Parathyroid adenoma (tissue), 2 donors: Measurements from ENCODE around the gene NHSL2.

Experiments used
- H2AFZ ChIP-seq: fragments of 300-600 bp; sonication (generic); one replicate; pipeline ENCODE4 v1.7.0; 2017; ENCODE audit warnings: antibody characterized with exemption, mild to moderate bottlenecking
- H3K27ac ChIP-seq: fragments of 300-600 bp; sonication (generic); one replicate; pipeline ENCODE4 v1.7.0; 2017
- H3K27me3 ChIP-seq: fragments of 300-600 bp; sonication (generic); one replicate; pipeline ENCODE4 v1.7.0; 2017; ENCODE audit warnings: low read length; ENCODE audit not compliant: control insufficient read depth, insufficient read depth
- H3K36me3 ChIP-seq: fragments of 300-600 bp; sonication (generic); one replicate; pipeline ENCODE4 v1.7.0; 2017; ENCODE audit warnings: low read length; ENCODE audit not compliant: control insufficient read depth, insufficient read depth
- H3K4me1 ChIP-seq: fragments of 300-600 bp; sonication (generic); one replicate; pipeline ENCODE4 v1.7.0; 2017; ENCODE audit warnings: control low read depth
- H3K4me2 ChIP-seq: fragments of 300-600 bp; sonication (generic); one replicate; pipeline ENCODE4 v1.7.0; 2017; ENCODE audit warnings: low read length
- H3K4me3 ChIP-seq: fragments of 300-600 bp; sonication (generic); one replicate; pipeline ENCODE4 v1.7.0; 2017; ENCODE audit warnings: low read depth, low read length
- H3K79me2 ChIP-seq: fragments of 300-600 bp; sonication (generic); one replicate; pipeline ENCODE4 v1.7.0; 2017; ENCODE audit warnings: control low read depth
- H3K9ac ChIP-seq: fragments of 300-600 bp; sonication (generic); one replicate; pipeline ENCODE4 v1.7.0; 2017; ENCODE audit warnings: mild to moderate bottlenecking
- H3K9me3 ChIP-seq: fragments of 300-600 bp; sonication (generic); one replicate; pipeline ENCODE4 v1.7.0; 2017; ENCODE audit warnings: low read length; ENCODE audit not compliant: control insufficient read depth
- CTCF ChIP-seq: fragments of 300-600 bp; sonication (generic); IDR thresholded peaks from one replicate; pipeline ENCODE4 v1.7.0; 2017; ENCODE audit warnings: antibody characterized with exemption, mild to moderate bottlenecking
- donor health status: primary hyperparathyroidism.

NHSL2 gene

DNA sequence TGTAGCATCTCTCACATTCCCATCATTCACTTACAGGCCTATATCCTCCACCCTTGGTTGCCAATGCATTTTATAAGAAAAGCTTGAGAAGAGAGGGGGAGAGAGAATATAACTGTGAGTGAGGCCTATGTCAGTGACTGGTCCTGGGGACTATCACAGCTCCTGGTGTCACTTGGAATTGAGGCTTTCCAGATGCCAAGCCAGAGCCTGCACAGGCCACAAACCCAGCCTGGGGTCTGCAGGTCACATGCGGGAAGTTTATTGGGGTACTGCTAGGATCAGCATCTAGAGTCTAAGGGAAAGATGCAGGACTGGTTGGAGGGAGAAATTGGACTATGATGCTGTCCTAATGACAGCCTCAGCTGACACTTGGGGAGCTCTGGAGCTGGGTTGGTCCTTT, 173.5 kb downstream of the NHSL2 start:
- TF ChIP-seq CTCF = no peak
- Histone ChIP-seq H3K79me2 (peaks cover 3% of the 10 kb centered on the region), H3K4me1 (peaks cover 6% of the 10 kb centered on the region), H2AFZ (no peak overlapping the region), H3K27ac (no peak overlapping the region), H3K4me2 (no peak overlapping the region), H3K27me3 (no peaks in the 10 kb centered on the region), H3K36me3 (no peaks in the 10 kb centered on the region), H3K4me3 (no peak overlapping the region), H3K9me3 (no peaks in the 10 kb centered on the region), H3K9ac (no peak overlapping the region)

DNA sequence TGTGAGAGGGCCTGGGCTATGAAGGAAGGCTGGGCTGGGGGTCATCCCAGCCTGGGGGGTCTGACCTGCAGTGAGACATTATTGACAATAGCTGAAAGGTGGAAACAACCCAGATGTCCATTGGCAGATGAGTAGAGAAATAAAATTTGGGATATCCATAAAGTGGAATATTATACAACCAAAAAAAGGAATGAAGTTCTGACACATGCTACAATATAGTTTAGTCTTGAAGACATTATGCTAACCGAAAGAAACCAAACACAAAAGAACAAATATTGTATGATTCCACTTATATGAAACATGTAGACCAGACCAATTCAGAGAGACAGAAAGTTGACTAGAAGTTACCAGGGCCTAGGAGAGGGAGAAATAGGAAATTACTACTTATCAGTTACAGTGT, 176.3 kb downstream of the NHSL2 start:
- Histone ChIP-seq H3K36me3 (no peaks in the 10 kb centered on the region), H3K27ac (no peak overlapping the region), H3K9me3 (no peaks in the 10 kb centered on the region), H3K4me2 (no peak overlapping the region), H3K27me3 (no peaks in the 10 kb centered on the region), H3K4me3 (no peak overlapping the region), H3K4me1 (no peaks in the 10 kb centered on the region), H3K79me2 (peaks cover 3% of the 10 kb centered on the region), H3K9ac (no peak overlapping the region), H2AFZ (no peak overlapping the region)
- no peak for TF ChIP-seq CTCF

- no peak overlapping the region for H2AFZ ChIP-seq
- TF ChIP-seq CTCF = no peak
Measured at GRCh38 chrX:72088761-72089160, 178.1 kb downstream of the NHSL2 start.

GRCh38 chrX:72089254-72089653, 178.6 kb downstream of the NHSL2 start:
- no peaks in the 10 kb centered on the region for H3K4me1 ChIP-seq
- H3K36me3 ChIP-seq = no peaks in the 10 kb centered on the region
- H3K4me3 ChIP-seq = no peak overlapping the region
- no peak overlapping the region for H3K9ac ChIP-seq
- no peak overlapping the region for H3K4me2 ChIP-seq
- H2AFZ ChIP-seq = no peak overlapping the region
- no peaks in the 10 kb centered on the region for H3K27me3 ChIP-seq
- no peaks in the 10 kb centered on the region for H3K9me3 ChIP-seq
- no peak overlapping the region for H3K27ac ChIP-seq
- TF ChIP-seq CTCF = no peak
- no peaks in the 10 kb centered on the region for H3K79me2 ChIP-seq

More at GRCh38 chrX:72088761-72089160, 178.1 kb downstream of the NHSL2 start:
- H3K79me2 ChIP-seq = peaks cover 2% of the 10 kb centered on the region
- H3K4me3 ChIP-seq = no peak overlapping the region
- H3K4me1 ChIP-seq = no peaks in the 10 kb centered on the region
- H3K36me3 ChIP-seq = no peaks in the 10 kb centered on the region
- no peak overlapping the region for H3K27ac ChIP-seq
- no peaks in the 10 kb centered on the region for H3K27me3 ChIP-seq
- H3K4me2 ChIP-seq = no peak overlapping the region
- H3K9ac ChIP-seq = no peak overlapping the region
- H3K9me3 ChIP-seq = no peaks in the 10 kb centered on the region

DNA sequence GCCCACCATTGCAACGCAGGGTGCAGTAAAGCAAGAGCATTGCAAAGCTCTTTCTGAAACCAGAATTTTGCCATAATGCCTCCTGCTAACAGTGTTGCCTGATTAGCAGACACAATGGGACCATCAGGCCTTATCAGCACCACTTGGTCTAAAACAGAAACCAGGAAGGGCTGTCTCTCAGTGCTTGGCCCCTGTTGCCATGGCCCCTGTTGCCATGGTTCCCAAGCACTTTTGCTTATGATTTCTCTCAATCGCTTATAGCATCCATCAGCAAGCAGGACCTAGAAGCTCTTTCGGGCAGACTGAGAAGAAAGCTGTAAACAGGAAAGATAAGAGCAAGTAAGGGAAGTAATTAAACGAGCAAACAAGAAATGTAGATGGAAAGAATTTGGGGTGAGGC, 184.2 kb downstream of the NHSL2 start:
- Histone ChIP-seq H3K36me3 (no peaks in the 10 kb centered on the region), H3K4me1 (no peaks in the 10 kb centered on the region), H2AFZ (no peak overlapping the region), H3K9me3 (no peaks in the 10 kb centered on the region), H3K27me3 (no peaks in the 10 kb centered on the region), H3K4me2 (no peak overlapping the region), H3K4me3 (no peak overlapping the region), H3K79me2 (no peaks in the 10 kb centered on the region), H3K27ac (no peak overlapping the region), H3K9ac (no peak overlapping the region)
- TF ChIP-seq CTCF = no peak
